Left colon (tissue), 2 donors: ENCODE data around the gene STN1. TPM values are rescaled to one million over a fixed set of nuclear protein-coding genes. Genes with fewer than 3 reads are reported as not detected.

Experiments used
- ATAC-seq: fragments of 200-7000 bp; cut with Tn5 transposase; one replicate; pipeline ENCODE4 v1.9.1; 2020; ENCODE audit warnings: mild to moderate bottlenecking, moderate library complexity
- DNase-seq, 2 donors: peaks; one replicate each; pipeline ENCODE4 v3.0.0-alpha.2; 2020
- intact Hi-C, 2 donors: fragments of 100-400 bp; cut with DNase I in 1 of 2; cut with micrococcal nuclease in 1 of 2; formaldehyde crosslinking; loops; one replicate each; pipeline versions ENCODE4 v1.11.2 to v1.14.0; 2022; cut with DNase I, micrococcal nuclease
- total RNA-seq, 2 donors: library from RNA; stranded (reverse); fragmentation: NEBNext Ultra II Directional; extraction: Animal tissue kit (Norgen Biotek cat#: 25700); gene quantifications; one replicate each; pipeline ENCODE4 v1.2.1, GENCODE V29; 2021
- donor health status: DM: no; HTN: no; CAD: no.
- donor health status: DM: yes; HTN: yes; CAD: no.

STN1 gene
- total RNA-seq, 2 donors from 2014 or later = 24.4 to 25.7 TPM

DNA sequence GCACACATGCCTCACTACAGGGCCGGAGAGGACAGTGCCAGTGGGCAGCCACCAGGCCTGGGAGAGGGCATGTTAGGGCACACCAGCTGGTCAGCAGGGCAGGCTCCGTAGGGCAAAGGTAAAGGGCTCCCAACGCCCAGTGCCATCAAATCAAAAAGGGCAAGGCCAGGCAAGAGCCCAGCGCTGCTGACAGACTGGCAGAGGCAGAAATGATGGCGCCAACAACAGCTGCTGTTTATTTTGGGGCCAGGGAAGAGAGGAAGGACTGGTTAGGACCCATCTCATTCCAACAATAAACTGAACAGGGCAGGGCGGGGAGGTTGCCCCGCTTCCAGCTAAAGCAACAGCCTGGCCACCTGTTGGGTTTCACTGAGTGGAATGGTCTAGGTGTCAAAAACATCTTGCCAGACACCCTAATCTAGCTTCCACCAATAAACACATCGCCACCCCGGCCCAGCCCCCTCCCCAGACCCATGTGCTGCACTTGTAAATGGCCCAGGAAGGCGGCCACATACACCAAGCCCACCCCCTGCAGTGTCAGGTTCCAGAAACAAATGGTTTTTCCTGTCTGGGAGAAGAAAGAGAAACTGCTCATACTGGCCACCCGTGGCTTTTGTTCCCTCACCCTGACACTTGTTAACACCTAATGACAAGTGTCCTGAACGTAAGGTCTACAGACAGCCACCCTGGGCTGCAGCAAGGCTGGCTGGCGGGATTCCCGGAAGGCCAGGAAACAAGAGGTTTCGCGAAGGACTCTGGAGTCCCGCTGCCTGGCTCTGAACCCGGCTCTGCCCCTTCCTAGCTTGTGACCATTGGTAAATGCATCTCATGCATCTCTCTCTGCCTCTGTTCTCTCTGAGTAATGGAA lies 77.9 kb downstream of the STN1 start:
- DNase-seq (peak in 1 of 2 donors; percentile 52), ATAC-seq (peak; percentile 53)
- intact Hi-C loops = loop anchor here in 1 of 2 donors (5.0 kb wide), 1 partner anchor 48 kb away; no protein-coding TSS in a partner anchor

DNA sequence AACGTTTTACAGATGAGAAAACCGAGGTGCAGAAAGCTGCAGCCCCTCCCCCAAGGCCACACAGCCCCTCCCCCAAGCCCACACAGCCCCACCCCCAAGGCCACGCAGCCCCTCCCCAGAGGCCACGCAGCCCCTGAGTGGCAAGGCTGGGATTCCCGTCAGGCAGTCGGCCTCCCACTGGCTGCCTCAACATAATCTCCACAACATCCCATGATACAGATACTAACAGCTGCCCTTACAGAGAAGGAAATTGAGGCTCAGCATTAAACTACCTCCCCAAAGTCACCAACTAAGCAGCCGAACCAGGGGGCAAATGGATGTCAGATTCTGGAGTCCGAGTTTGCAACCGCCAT lies 78.5 kb downstream of the STN1 start:
- intact Hi-C loops = no loop called here
- ATAC-seq (no peak), DNase-seq (no peak)

DNA sequence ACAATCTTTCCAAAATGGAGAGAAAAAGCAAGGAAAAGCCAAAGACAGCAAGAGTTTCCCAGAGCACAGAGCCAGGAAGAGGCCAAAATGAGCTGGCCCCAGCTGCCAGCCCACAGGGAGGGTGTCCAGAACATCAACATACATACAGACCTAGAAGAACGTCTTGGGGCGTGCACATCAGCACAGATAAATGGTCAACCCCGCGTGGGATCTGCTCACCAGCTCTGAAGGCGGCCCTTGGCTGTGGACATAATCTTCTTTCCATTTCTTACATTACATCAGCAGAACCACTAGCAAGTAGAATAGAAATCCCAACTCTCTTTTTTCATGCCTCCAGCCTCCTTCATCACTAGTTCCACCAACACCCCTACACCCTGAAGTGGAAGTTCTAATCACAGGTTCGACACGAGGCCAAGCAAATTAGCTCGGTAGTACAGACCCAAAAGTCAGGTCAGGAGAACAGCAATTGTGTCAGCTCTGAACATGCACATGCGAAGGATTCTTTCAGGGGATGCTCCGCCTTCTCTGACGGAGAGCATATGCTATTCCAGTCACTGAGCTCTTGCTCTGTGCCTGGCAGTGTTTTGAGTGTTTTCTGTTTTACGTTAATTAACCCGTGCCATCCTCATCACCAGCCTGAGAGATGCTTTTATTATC lies 79.0 kb downstream of the STN1 start:
- no peak for ATAC-seq
- DNase-seq = no peak
- intact Hi-C loops = no loop called here

DNA sequence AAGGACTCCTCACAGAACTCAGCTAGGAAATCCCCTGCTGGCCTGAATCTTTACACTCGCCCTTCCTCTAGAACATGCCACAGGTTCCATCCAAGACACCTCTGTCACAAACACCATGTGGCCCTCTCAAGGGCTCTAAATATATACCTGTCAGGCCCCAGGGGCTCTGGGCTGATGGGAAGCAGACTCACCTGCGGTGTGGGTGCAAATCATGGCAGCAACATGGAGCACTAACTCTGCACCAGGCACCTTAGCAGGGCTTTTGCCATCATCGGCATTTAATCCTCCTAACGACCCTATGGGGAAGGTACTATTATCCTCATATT lies 80.0 kb downstream of the STN1 start:
- intact Hi-C loops = no loop called here

DNA sequence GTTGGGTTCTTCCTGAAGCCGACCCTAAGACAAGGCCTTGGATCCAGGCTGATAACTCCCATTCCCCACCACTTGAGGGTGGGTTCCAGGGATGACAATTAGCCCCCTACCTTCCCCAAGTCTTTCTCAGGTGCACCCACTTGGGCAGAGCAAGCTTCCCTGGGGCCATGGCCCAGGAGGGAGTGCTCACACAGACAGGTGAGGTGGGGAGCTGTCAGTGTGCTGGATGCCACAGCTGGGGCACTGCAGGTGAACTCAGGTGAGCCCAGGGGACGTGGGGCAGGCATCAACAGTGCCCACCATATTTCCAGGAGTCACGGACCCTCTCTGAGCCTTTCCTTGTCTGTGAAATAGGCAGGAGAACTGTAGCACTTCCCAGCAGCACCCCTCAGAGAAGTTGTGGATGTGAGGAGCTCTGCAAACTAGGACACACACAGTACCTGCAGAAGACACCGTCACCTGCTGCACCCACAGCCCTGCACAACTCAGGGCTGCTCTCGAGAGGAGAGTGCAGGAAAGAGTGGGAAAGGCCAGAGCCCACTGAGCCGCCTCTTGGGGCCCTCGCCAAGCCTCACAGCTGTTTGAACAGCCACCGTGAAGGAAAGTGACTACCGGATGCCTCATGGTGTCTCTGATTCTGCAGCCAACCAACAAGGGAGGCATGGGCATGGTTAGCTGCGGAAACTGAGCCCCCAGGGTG lies 80.5 kb downstream of the STN1 start:
- DNase-seq (peak in 1 of 2 donors; percentile 25), ATAC-seq (no peak)
- intact Hi-C loops = no loop called here

More for the DNA sequence above, 80.0 kb downstream of the STN1 start:
- no peak for DNase-seq
- no peak for ATAC-seq

DNA sequence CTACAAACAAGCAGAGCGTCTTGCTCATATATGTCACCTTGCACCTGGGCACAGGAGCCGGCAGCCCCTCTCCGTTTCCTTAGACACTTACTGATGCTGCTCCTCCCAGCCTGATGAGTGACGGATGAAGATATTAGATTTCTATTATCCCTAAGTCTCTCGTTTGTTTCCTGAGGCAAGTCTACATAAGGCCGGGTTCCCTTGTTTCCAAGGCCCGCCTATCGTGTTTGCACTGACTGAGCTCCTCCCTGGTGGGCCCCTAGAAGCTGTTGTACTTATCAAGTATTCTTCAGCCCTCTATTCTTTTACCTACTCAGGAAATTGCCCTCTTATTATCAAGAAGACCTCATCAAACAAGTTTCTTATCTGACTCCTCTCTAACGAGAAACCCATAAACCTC lies 81.1 kb downstream of the STN1 start:
- peak; percentile 33 for ATAC-seq
- DNase-seq = peak in 1 of 2 donors; percentile 35
- intact Hi-C loops = no loop called here

DNA sequence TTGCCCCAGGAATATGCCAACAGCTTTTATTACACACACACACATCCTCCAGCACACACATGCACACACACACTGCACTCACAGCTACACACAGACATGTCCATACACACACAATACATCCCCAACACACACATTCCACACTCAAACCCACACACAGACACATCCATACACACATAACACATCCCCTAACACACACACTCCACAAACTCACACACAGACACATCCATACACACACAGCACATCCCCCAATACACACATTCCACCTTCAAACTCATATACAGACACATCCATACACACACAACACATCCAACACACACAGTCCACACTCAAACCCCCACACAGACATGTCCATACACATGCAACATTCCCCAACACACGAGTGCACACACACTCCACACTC lies 81.7 kb downstream of the STN1 start:
- no peak for ATAC-seq
- DNase-seq = peak in 1 of 2 donors; percentile 12
- intact Hi-C loops = no loop called here

DNA sequence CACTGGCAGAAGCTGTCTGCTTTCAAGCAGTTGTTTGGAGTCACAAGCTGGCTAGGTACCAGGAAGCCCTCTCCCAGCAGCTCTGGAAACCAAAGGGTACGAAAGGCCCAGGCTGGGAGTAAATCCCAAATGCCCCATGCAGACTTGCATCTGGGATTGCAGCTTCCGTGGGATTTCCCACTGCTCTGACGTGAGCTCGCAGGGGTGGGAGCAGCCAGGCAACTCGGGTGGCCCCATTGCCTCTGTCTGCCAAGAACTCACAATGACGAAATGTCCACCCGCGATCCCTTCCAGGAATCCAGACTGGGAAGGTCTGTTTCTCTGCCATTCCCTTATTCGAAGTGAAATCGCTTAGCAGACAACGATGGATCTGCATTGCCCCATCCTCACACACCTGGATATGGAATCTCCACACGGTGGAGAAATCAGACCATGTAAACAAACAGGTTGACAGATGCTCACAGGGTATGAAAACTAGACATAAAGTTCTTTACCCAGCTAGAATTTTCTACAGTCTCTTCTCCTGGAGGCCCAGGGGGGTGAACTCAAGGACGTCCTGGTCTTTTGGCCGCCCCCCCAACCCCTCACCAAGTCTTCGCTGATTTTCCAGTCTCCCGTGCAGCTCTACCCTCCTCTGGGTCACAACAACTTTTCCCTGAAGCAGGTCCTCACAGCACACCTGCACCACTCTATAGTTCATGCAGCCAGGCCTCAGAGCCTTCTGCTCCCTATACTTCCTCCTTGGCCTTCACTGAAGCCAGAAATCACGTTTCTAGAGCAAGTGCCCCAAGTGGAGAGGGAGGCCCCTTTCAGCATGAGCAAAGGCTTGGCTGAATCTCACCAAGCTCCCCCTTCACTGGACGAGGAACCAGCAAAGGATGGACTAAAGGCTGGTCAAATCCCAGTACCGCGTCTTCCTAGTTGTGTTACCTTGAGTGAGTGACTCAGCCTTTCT lies 82.6 kb downstream of the STN1 start:
- intact Hi-C loops = no loop called here
- no peak for ATAC-seq

DNA sequence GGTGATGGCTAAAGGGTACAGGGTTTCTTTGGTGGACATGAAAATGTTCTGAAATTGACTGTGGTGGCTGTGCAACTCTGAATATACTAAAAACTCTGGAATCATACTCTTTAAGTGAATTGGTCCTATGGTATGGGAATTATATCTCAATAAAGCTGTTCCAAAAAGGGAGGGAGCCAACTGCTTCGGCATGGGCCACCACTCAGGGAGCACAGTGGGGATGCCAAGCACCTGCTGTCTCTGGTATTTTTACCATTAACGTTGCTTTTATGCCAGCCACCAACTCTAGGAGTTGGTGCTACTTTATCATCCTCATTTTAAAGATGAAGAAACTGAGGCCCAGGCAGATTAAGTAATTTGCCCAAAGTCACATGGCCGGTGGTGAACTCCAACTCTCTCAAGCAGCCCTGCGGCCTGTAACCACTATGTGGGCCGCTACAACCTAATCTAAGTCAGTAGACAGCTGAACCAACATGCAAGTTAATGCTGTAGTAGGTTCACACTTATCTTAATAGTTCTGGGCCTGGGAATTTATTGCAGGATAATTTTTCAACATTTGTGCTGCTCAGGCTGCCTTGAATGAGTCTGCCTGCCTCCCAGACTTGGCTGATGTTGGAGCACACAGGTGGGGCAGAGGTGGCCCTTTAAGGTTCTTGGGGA lies 83.4 kb downstream of the STN1 start:
- intact Hi-C loops = no loop called here
- DNase-seq (peak in 1 of 2 donors; percentile 21), ATAC-seq (peak; percentile 6)

More for the DNA sequence above, 82.6 kb downstream of the STN1 start:
- peak; percentile 47 to 58 for DNase-seq

DNA sequence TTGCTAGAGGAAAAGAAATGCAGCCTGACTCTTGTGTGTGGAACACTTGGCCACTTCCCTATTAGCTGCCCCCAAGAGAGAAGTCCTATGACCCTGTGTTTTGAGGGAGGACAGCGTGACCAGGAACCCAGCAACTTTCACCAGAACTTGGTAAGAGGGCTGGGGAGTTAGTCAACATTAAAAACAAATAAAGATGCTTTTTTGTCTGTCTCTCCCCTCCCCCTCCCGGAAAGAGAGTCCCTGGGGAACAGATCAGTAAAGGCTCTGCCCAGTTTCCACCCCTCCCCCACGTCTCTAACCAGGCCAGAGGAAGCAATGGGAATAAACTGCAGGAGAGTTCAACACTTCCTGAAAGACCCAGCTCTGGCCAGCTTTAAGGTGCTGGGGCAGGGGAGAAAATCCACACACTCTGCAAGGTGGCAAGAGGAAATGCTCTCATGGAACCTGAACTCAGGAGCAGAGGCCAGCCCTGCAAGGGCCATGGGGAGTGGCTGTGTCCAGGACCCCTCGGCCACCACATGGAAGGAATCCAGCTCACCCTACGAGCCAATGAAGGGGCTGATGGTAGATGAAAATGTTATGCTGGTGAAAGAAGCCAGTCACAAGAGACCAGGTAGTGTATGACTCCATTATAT lies 84.1 kb downstream of the STN1 start:
- DNase-seq (peak; percentile 84 to 91), ATAC-seq (peak; percentile 74)
- intact Hi-C loops = no loop called here

DNA sequence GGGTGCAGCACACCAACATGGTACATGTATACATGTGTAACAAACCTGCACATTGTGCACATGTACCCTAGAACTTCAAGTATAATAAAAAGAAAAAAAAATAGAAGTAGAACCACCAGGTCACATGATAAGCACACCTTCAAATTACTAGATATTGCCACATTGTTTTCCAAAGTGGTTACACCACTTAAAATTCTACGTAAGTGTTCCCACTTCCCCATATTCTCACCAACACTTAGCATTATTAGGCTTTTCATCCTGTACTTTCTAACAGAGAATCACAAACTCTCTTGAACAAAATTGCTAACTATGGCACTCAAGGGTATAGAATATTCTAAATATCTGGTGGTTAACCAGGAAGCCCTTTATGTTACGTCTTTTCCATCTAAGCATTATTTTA lies 85.2 kb downstream of the STN1 start:
- intact Hi-C loops = no loop called here
- no peak for ATAC-seq
- no peak for DNase-seq

Other genes with a start within 250 kb of the STN1 start
- 10 to 100 TPM; 48.5 to 49.4 TPM for gene SH3PXD2A, start 62.6 kb downstream of the STN1 start, total RNA-seq
- 10 to 100 TPM; 42.1 to 53.9 TPM for gene SLK, start 49.0 kb upstream of the STN1 start, total RNA-seq
- 100 to 1,000 TPM; 159 to 328 TPM for gene COL17A1, start 167.7 kb upstream of the STN1 start, total RNA-seq
- 1 to 10 TPM; 3.4 to 5.6 TPM for gene SFR1, start 204.0 kb upstream of the STN1 start, total RNA-seq